GM12892 (cell line): ENCODE results near the gene POLR1F.

Experiments used
- POLR2A ChIP-seq: IDR thresholded peaks from 2 replicates; pipeline ENCODE4 v1.6.1; 2011; ENCODE audit warnings: low read depth, low read length, control low read depth
- POLR2AphosphoS5 ChIP-seq: IDR thresholded peaks from 2 replicates; pipeline ENCODE4 v1.6.1; 2011; ENCODE audit warnings: low read depth, low read length, control low read depth
- TAF1 ChIP-seq: IDR thresholded peaks from 2 replicates; pipeline ENCODE4 v1.6.1; 2011; ENCODE audit warnings: low read depth, mild to moderate bottlenecking, control low read depth, low read length, borderline replicate concordance

DNA sequence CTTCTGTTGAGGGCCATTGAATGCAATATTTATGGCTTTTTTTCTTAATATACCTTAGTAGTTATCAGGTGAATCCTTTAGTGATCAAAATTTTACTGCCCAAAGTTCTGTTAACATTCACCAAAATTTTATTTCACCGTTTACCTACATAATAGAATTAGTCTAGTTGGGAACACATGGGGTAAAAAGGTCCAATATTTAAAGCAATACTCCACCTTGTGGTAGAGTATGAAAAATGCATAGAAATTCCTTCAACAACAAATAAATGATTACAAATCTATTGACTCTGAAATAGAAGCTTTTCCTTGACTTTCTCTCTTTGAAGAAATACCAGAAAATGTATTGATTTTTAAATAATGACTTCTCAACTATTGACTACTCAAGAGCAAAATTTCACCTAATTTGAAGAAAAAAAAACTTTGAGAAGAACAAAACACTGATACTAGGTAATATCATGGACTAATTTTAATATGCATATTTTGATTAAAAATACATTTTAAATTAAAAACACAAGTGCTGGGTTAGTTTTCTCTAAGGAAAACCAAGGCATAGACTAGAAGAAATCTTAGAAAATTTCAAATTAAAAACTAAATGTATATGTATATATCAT, 43.3 kb downstream of the POLR1F start:
- TF ChIP-seq TAF1 (no peak), POLR2AphosphoS5 (no peak), POLR2A (no peak)
